GM19452 (cell line): ENCODE results near the gene NOD1.
A peak's percentile ranks its signal among the peaks of the same experiment; 100 is the strongest.
"Not testable (repeated sequence)": the region's sequence is repeated elsewhere in the genome, so short reads cannot be mapped to it uniquely, and the experiment has no call there.

Experiments
- ATAC-seq: cut with Tn5 transposase; IDR thresholded peaks from one replicate; pipeline ENCODE4 v1.9.1; 2021; ENCODE audit not compliant: unreplicated experiment

The NOD1 gene

DNA sequence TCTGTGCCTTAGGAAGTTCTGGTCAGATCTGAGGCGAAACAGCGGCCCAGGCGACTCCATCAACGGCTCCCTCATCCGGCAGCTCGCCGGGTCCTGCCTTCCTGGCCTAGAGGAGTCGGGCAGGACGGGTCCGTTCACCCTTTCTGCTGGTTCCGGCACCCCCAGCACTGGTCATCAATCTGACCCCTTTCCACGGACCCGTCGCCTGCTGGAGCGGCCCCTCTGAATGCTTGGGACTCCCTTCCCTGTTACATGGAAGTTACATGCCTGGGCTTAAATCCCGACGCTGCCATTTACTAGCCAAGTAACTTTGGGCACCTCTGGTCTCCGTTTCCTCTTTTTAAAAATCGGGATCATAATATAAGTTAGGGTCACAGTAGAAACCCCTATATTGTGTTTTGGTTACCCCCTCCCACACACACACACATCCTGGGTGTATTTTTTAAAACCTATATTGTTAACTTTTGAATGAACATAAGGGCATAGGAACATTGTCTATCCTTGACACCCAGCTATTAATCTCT, 26.7 kb upstream of the NOD1 start:
- ATAC-seq = no peak

- peak; percentile 99 for ATAC-seq
These were observed 26.0 kb upstream of the NOD1 start, which contains the start of gene GGCT for GRCh38 chr7:30504301-30505173. Gene GGCT, minus strand, starts transcription at chr7:30504829. Its CDS starts 120 bp downstream, at chr7:30504709.

GRCh38 chr7:30503274-30504212, 25.0 kb upstream of the NOD1 start:
- no peak for ATAC-seq

DNA sequence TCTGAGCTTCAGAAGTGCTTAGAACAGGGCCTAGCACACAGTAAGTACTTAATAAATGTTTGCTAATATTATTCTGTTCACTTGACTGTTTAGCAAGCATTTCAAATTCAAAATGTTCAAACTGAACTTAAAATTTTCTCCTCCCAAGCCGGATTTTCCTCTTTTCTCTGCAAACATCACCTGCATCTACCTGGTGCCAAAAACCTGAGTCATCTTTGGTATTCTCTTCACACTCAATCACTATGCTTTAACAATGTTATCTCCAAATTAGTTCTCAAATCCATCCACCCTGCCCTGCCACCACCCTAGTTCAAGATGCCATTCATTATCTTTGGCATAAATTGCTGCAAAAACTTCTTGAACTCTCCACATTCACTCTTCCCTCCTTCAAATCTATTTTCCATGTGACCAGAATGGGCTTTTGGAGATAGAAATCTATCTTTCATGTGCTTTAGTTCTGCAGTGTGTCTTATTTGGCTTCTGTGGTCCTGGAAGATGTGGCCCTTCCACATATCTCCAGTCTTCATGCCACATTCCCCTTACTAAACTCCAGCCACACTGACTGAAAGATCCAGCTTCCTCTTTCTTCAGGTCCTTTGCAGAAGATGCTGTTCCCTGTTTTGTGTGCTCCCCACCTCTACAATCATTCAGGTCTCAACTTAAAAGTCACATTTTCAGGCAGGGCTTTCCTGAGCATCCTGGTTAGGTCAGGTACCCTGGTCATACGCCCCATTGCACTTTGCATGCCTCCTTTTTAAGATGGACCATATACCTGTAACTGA, 24.1 kb upstream of the NOD1 start:
- no peak for ATAC-seq

DNA sequence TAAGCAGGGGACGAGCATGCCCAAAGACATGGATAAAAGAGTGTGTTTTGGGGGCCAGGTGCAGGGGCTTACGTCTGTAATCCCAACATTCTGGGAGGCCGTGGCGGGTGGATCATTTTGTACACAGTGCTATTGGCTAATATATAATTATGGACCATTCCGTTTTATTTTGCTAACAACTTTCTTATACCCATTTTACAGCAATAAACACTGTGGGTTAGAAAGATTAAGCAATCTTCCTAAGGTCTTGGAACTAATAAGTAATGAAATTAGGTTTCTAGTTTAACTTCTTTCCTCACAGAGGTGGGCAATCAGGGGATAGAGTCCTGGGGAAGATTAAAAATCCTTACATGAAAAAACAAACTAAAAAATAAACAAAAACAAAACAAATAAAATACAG, 22.7 kb upstream of the NOD1 start:
- no peak for ATAC-seq

DNA sequence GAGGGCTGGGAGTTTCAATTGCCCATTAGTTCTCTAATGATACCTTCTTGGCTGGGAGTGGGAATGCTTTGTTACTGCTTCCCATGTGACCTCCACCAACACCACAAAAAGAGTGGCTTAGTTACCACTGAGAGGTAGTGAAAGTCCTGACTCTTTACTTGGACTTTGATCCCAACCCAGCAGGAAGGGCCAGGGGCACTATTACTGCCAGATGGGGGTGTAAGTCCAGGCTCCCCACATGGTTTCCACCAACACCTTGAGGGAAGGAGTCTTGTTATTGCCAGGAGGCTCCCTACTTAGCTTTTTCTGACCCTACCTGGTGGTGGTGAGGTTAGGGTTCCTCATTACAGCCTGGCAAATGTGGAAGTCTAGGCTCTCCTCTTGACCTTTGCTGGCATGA, 14.6 kb upstream of the NOD1 start:
- no peak for ATAC-seq

DNA sequence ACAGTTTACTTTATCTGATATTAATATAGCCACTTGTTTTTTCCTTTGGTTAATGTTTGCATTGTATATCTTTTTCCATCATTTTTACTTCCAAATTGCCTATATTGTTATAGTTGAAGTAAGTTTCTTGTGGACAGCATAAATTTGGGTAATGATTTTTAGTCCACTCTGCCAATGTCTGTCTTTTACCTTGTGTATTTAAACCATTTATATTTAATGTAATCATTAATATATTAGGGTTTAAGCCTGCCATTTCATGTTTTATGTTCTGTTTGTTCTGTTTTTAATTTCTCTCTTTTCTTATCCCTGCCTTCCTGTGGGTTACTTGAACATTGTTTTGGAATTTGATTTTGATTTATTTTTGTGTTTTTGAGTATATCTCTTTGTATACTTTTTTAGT, 12.8 kb upstream of the NOD1 start:
- no peak for ATAC-seq

- no peak for ATAC-seq
These were observed 8.8 kb upstream of the NOD1 start for GRCh38 chr7:30487371-30487770.

GRCh38 chr7:30485667-30486066, 7.1 kb upstream of the NOD1 start:
- ATAC-seq = no peak

DNA sequence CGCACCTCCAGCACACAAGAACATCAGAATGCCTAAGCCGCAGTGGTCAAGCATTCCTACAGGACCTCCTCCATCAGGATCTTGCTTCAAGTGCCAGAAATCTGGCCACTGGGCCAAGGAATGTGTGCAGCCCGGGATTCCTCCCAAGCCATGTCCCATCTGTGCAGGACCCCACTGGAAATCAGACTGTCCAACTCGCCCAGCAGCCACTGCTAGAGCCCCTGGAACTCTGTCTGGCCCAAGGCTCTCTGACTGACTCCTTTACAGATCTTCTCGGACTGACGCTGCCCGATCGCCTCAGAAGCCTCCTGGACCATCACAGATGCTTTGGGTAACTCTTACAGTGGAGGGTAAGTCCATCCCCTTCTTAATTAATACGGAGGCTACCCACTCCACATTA, 2.8 kb upstream of the NOD1 start:
- not testable (repeated sequence) for ATAC-seq

DNA sequence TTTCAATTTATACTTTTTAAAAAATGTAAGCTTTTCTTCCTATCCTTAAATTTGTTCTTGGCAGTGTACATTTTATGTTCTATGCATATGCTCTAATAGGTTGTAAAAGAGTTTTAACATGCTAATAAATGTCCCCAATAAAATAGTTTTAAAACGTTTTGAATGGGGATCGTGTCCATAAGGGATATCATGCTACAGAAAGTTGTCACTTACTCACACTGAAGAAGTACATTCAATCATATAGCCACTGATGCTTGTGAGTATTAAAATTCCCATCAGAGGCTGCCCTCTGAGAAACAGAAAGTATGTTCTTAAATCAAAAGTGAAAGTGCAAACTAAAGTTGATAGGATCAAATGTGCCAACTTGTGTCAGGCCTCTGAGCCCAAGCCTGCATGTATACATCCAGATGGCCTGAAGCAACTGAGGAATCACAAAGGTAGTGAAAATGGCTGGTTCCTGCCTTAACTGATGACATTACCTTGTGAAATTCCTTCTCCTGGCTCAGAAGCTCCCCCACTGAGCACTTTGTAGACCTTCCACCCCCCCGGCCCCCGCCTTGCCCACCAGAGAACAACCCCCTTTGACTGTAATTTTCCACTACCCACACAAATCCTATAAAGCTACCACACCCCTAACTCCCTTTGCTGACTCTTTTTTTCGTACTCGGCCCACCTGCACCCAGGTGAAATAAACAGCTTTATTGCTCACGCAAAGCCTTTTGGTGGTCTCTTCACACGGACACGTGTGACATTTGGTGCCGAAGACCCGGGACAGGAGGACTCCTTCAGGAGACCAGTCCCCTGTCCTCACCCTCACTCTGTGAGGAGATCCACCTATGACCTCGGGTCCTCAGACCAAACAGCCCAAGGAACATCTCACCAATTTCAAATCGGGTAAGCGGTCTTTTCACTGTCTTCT, 877 bp upstream of the NOD1 start:
- ATAC-seq = no peak

GRCh38 chr7:30476459-30477145, 2.0 kb downstream of the NOD1 start:
- ATAC-seq = no peak

DNA sequence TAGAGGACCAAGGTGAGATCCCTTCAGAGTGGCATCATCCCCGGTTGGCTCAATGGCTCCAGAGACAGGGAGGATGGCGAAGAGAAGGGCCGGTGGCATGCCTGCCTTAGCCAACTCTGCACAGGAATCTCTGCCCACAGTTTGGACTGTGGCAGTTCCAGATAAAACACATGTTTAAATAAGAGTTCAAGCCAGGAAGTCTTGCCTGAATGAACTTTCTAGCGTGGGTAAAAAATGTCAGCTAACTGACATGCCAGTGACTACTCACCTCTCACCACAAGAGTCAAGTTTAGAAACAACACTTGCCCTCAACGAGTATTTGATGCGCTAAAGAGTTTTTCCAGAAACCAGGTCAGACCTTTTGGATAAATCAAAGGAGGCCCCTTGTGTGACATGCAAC, 3.0 kb downstream of the NOD1 start:
- ATAC-seq = no peak

GRCh38 chr7:30474893-30475292, 3.7 kb downstream of the NOD1 start:
- no peak for ATAC-seq

DNA sequence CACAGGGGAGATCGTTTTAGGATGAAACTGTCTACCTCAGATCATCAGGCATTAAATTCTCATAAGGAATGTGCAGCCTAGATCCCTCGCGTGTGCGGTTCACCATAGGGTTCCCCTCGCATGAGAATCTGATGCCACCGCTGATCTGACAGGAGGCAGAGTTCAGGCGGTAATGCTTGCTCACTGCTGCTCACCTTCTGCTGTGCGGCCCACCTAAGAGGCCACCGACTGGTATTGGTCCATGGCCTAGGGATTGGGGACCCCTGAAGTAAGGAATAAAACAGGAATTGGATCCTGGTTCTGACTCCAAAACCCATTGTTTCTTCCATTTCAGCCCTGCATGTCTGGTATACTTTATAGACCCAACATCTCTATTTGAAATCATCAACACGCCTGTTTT, 4.1 kb downstream of the NOD1 start:
- ATAC-seq = no peak

- ATAC-seq = no peak
These were observed 4.7 kb downstream of the NOD1 start for GRCh38 chr7:30473903-30474302.

- no peak for ATAC-seq
These were observed 5.5 kb downstream of the NOD1 start for GRCh38 chr7:30472784-30473775.
